Endothelial cell (in vitro differentiated cells): Measurements from ENCODE around the gene TRMT11. TPM values are rescaled to one million over a fixed set of nuclear protein-coding genes. Genes with fewer than 3 reads are reported as not detected.

ENCODE experiments used
- DNase-seq: peaks from one replicate; pipeline ENCODE4 v3.0.0; 2021; ENCODE audit warnings: low spot score
- H3K27ac Mint-ChIP-seq: one replicate; pipeline ENCODE4 v1.8.0; 2021; ENCODE audit warnings: mixed read lengths, inconsistent platforms; ENCODE audit not compliant: unreplicated experiment
- H3K27me3 Mint-ChIP-seq: one replicate; pipeline ENCODE4 v1.8.0; 2021; ENCODE audit warnings: mild to moderate bottlenecking, moderate library complexity, mixed read lengths, inconsistent platforms; ENCODE audit not compliant: unreplicated experiment
- H3K36me3 Mint-ChIP-seq: one replicate; pipeline ENCODE4 v1.8.0; 2021; ENCODE audit warnings: mild to moderate bottlenecking, low read depth, mixed read lengths, inconsistent platforms; ENCODE audit not compliant: unreplicated experiment
- H3K4me1 Mint-ChIP-seq: one replicate; pipeline ENCODE4 v1.8.0; 2021; ENCODE audit warnings: mild to moderate bottlenecking, mixed read lengths, inconsistent platforms; ENCODE audit not compliant: unreplicated experiment
- H3K4me3 Mint-ChIP-seq: one replicate; pipeline ENCODE4 v1.8.0; 2021; ENCODE audit warnings: mild to moderate bottlenecking, mixed read lengths, inconsistent platforms; ENCODE audit not compliant: unreplicated experiment
- H3K9me3 Mint-ChIP-seq: one replicate; pipeline ENCODE4 v1.8.0; 2021; ENCODE audit warnings: mixed read lengths, inconsistent platforms; ENCODE audit not compliant: unreplicated experiment
- total RNA-seq: library from RNA; stranded (reverse); fragmentation: NEBNext Ultra II Directional; extraction: Animal tissue kit (Norgen Biotek cat#: 25700); gene quantifications from one replicate; pipeline ENCODE4 v1.2.1, GENCODE V29; 2021; ENCODE audit not compliant: unreplicated experiment
- TF ChIP-seq, protein P1 (sequence below): fragments of 200-600 bp; sonication (generic); IDR thresholded peaks from one replicate; pipeline ENCODE4 v1.5.0; 2021; ENCODE audit warnings: antibody characterized with exemption; ENCODE audit not compliant: unreplicated experiment

The TRMT11 gene
- total RNA-seq, 1 donor from 2014 or later = 9.6 TPM

- DNase-seq = no peak
- no peak overlapping the region for H3K4me3 Mint-ChIP-seq
- no peaks in the 10 kb centered on the region for H3K4me1 Mint-ChIP-seq
- no peaks in the 10 kb centered on the region for H3K9me3 Mint-ChIP-seq
- H3K27me3 Mint-ChIP-seq = peaks cover 1% of the 10 kb centered on the region
- no peaks in the 10 kb centered on the region for H3K36me3 Mint-ChIP-seq
- TF ChIP-seq, protein P1, sequence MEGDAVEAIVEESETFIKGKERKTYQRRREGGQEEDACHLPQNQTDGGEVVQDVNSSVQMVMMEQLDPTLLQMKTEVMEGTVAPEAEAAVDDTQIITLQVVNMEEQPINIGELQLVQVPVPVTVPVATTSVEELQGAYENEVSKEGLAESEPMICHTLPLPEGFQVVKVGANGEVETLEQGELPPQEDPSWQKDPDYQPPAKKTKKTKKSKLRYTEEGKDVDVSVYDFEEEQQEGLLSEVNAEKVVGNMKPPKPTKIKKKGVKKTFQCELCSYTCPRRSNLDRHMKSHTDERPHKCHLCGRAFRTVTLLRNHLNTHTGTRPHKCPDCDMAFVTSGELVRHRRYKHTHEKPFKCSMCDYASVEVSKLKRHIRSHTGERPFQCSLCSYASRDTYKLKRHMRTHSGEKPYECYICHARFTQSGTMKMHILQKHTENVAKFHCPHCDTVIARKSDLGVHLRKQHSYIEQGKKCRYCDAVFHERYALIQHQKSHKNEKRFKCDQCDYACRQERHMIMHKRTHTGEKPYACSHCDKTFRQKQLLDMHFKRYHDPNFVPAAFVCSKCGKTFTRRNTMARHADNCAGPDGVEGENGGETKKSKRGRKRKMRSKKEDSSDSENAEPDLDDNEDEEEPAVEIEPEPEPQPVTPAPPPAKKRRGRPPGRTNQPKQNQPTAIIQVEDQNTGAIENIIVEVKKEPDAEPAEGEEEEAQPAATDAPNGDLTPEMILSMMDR = peak; percentile 60
- no peak overlapping the region for H3K27ac Mint-ChIP-seq
Observed at GRCh38 chr6:125974214-125974866, 12.0 kb upstream of the TRMT11 start.

DNA sequence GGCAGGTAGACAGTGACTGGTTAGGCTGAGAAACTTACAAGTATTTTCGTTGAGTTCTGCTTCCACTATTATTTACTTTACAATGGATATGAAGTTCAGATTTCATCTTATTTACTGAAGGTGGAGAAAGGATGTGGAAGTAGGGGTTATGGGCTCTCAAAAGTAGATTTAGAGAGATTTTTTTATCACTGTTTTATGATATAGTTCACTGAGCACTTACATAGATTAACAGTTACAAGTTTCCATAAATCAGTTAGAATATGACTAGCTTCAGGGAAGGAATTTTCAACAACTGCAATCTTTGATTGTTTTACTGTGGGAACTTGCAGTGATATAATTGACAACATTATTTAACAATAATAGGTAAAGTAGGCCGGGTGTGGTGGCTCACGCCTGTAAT is 7.2 kb upstream of the TRMT11 start:
- TF ChIP-seq, protein P1 = no peak
- Mint-ChIP-seq H3K27ac (no peak overlapping the region), H3K4me1 (no peaks in the 10 kb centered on the region), H3K36me3 (no peaks in the 10 kb centered on the region), H3K9me3 (no peaks in the 10 kb centered on the region), H3K4me3 (no peak overlapping the region), H3K27me3 (no peaks in the 10 kb centered on the region)
- DNase-seq = no peak

- H3K27ac Mint-ChIP-seq = no peak overlapping the region
- H3K36me3 Mint-ChIP-seq = no peaks in the 10 kb centered on the region
Observed at GRCh38 chr6:125981571-125982185, 4.7 kb upstream of the TRMT11 start.

DNA sequence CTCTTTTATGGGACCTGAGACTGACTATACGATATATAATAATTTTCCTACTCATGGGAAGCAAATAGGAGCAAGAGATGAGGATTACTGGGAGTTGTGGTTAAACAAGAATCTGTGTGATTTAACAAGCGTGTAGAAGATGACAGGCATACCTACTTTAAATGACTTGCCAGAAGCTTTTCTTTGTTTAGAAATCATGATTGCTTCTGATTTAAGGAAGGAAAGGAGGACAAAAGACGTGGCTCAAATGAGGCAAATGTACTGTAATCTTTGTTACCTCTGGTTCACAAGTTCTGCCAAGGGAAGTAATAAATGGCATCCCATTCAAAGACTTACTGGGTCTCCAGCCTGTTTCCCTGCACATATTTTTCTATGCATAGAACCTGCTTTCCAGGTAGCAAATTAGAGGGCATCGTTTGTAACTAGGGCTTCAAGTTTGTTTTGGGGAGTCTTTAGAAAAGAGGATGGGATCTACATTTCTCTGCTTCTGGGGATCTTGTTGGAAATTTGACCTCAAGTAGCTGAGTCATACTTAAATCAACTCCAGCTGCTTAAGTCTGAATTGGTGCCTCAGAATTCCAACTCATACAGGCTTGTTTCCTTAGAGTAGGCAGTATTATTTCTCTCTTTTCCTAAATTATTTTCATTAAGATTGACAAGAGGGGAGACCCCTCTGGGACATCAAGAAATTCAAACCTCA is 2.9 kb upstream of the TRMT11 start:
- TF ChIP-seq, protein P1 = no peak
- Mint-ChIP-seq H3K4me1 (no peaks in the 10 kb centered on the region), H3K27me3 (no peaks in the 10 kb centered on the region), H3K36me3 (no peaks in the 10 kb centered on the region), H3K9me3 (no peaks in the 10 kb centered on the region), H3K4me3 (no peak overlapping the region), H3K27ac (no peak overlapping the region)
- DNase-seq = no peak

More at GRCh38 chr6:125981571-125982185, 4.7 kb upstream of the TRMT11 start:
- H3K9me3 Mint-ChIP-seq = no peaks in the 10 kb centered on the region
- H3K4me3 Mint-ChIP-seq = no peak overlapping the region
- H3K4me1 Mint-ChIP-seq = no peaks in the 10 kb centered on the region
- DNase-seq = no peak
- TF ChIP-seq, protein P1 = no peak
- no peaks in the 10 kb centered on the region for H3K27me3 Mint-ChIP-seq

- no peak overlapping the region for H3K4me3 Mint-ChIP-seq
- H3K9me3 Mint-ChIP-seq = no peaks in the 10 kb centered on the region
- DNase-seq = no peak
- TF ChIP-seq, protein P1 = no peak
- no peaks in the 10 kb centered on the region for H3K27me3 Mint-ChIP-seq
- no peaks in the 10 kb centered on the region for H3K4me1 Mint-ChIP-seq
- no peak overlapping the region for H3K27ac Mint-ChIP-seq
- no peaks in the 10 kb centered on the region for H3K36me3 Mint-ChIP-seq
Observed at GRCh38 chr6:125984311-125984710, 2.0 kb upstream of the TRMT11 start.
